Upper lobe of left lung (tissue), 4 donors: ENCODE measurements around the gene ST8SIA6.
"Not testable (repeated sequence)": the region's sequence is repeated elsewhere in the genome, so short reads cannot be mapped to it uniquely, and the experiment has no call there.

Source experiments
- EP300 ChIP-seq, 4 donors: sonication (generic); formaldehyde crosslinking; IDR thresholded peaks; one replicate each; pipeline ENCODE4 v1.5.1; 2017; ENCODE audit warnings: antibody characterized with exemption in 4 of 4, control low read depth in 2 of 4
- POLR2A ChIP-seq, 4 donors: fragments of 450-650 bp; IDR thresholded peaks; one replicate each; pipeline ENCODE4 v1.5.1; 2016 to 2017; ENCODE audit warnings: antibody characterized with exemption in 4 of 4, mild to moderate bottlenecking in 2 of 4
- TF ChIP-seq, protein P1 (sequence below), 6 experiments: fragments of 450-650 bp in 4 of 6; fragments of 200-600 bp in 2 of 6; sonication (generic) in 2 of 6; IDR thresholded peaks; one replicate each; pipeline ENCODE4 v1.5.1; 2016 to 2019; ENCODE audit warnings: antibody characterized with exemption in 6 of 6

DNA sequence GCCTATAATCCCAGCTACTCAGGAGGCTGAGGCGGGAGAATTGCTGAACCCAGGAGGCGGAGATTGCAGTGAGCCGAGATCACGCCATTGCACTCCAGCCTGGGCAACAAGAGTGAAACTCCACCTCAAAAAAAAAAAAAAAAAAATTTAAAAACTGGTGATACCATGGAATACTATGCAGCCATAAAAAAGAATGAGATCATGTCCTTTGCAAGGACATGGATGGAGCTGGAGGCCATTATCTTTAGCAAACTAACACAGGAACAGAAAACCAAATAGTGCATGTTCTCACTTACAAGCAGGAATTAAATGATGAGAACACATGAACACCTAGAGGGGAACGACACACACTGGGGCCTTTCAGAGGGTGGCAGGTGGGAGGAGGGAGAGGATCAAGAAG is 44.6 kb upstream of the ST8SIA6 start:
- not testable (repeated sequence) for TF ChIP-seq POLR2A, EP300 (IDR thresholded peaks at IDR 0.05)
- TF ChIP-seq, protein P1, sequence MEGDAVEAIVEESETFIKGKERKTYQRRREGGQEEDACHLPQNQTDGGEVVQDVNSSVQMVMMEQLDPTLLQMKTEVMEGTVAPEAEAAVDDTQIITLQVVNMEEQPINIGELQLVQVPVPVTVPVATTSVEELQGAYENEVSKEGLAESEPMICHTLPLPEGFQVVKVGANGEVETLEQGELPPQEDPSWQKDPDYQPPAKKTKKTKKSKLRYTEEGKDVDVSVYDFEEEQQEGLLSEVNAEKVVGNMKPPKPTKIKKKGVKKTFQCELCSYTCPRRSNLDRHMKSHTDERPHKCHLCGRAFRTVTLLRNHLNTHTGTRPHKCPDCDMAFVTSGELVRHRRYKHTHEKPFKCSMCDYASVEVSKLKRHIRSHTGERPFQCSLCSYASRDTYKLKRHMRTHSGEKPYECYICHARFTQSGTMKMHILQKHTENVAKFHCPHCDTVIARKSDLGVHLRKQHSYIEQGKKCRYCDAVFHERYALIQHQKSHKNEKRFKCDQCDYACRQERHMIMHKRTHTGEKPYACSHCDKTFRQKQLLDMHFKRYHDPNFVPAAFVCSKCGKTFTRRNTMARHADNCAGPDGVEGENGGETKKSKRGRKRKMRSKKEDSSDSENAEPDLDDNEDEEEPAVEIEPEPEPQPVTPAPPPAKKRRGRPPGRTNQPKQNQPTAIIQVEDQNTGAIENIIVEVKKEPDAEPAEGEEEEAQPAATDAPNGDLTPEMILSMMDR (IDR thresholded peaks at IDR 0.05): not testable (repeated sequence)
